ENCODE measurements around the gene AUTS2.

DNA sequence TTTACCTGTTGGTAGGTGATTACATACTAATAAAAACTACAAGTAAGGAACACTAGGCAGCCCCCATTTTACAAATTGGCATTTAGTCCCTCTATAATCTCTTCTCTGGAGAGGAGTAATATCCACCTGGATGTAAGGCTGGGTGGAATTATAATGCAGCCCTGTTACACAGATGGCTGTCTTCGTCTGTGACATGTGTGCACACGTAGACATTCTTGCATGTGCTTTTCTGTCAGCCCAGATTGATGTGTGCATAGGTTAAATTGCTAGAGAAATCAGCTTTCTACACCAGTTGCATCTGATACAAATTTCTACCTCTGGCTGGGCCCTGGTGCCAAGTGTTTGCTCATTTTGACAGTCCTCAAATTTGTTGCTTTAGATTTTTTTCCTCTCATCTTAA, 715.9 kb downstream of the AUTS2 start:
- TF ChIP-seq CTCF (optimal IDR thresholded peaks at IDR 0.05 in 1 of 3, IDR thresholded peaks at IDR 0.05 in 1 of 3, conservative IDR thresholded peaks at IDR 0.05 in 1 of 3; ENCODE audit: extremely low read depth in 1 of 3, insufficient read depth in 2 of 3, low read length in 3 of 3): no peak
- no peak for TF ChIP-seq EZH2 (IDR thresholded peaks at IDR 0.05; ENCODE audit: low read length)
